CD4-positive, alpha-beta T cell (primary cell): ENCODE data around the gene MORN2. TPM values are rescaled to one million over a fixed set of nuclear protein-coding genes. Genes with fewer than 3 reads are reported as not detected.

Source experiments
- ATAC-seq: fragments of 200-7000 bp; cut with Tn5 transposase; one replicate; pipeline ENCODE4 v1.10.0; 2022; ENCODE audit warnings: mild to moderate bottlenecking; ENCODE audit not compliant: poor library complexity
- CTCF ChIA-PET: fragments of 350-600 bp; sonication (Branson Sonifier 250); formaldehyde crosslinking; loops from one replicate; lab custom pipeline; 2021; ENCODE audit warnings: antibody characterized with exemption, inconsistent platforms; lab: Charles Lee
- POLR2A ChIA-PET: fragments of 350-600 bp; sonication (Branson Sonifier 250); formaldehyde crosslinking; loops from one replicate; lab custom pipeline; 2021; ENCODE audit warnings: antibody characterized with exemption, inconsistent platforms; lab: Charles Lee
- DNase-seq, 14 experiments: peaks; one replicate each; pipeline ENCODE4 v3.0.0-alpha.2; 2013 to 2020; ENCODE audit warnings: mixed read lengths in 2 of 14
- H3K27ac ChIP-seq, 2 donors: one replicate each; pipeline versions ENCODE4 v1.5.1 to v1.7.0; 2013; ENCODE audit warnings: low read length in 2 of 2, low read depth in 1 of 2, mild to moderate bottlenecking in 1 of 2
- H3K27me3 ChIP-seq, 2 experiments: 1 replicate in 1 of 2; 2 replicates in 1 of 2; pipeline versions ENCODE4 v1.6.1 to v1.7.0; 2013; ENCODE audit warnings: low read length in 2 of 2, control low read depth in 1 of 2, mild to moderate bottlenecking in 1 of 2, moderate library complexity in 1 of 2; ENCODE audit not compliant: insufficient read depth in 2 of 2, control insufficient read depth in 1 of 2
- H3K36me3 ChIP-seq: one replicate; pipeline ENCODE4 v1.6.1; 2013; ENCODE audit warnings: low read length, control low read depth; ENCODE audit not compliant: insufficient read depth
- H3K4me1 ChIP-seq: one replicate; pipeline ENCODE4 v1.6.1; 2013; ENCODE audit warnings: low read length, control low read depth; ENCODE audit not compliant: insufficient read depth
- H3K4me3 ChIP-seq: one replicate; pipeline ENCODE4 v1.5.1; 2013; ENCODE audit warnings: mild to moderate bottlenecking, low read length, moderate library complexity
- H3K9me3 ChIP-seq, 2 experiments: 1 replicate in 1 of 2; 2 replicates in 1 of 2; pipeline versions ENCODE4 v1.6.1 to v1.7.0; 2013; ENCODE audit warnings: low read length in 2 of 2, mild to moderate bottlenecking in 2 of 2, control low read depth in 1 of 2, moderate library complexity in 1 of 2; ENCODE audit not compliant: control insufficient read depth in 1 of 2, insufficient read depth in 1 of 2
- H3K27ac Mint-ChIP-seq: one replicate; pipeline ENCODE4 v1.8.0; 2020; ENCODE audit warnings: mixed read lengths
- H3K27me3 Mint-ChIP-seq: one replicate; pipeline ENCODE4 v1.8.0; 2021; ENCODE audit warnings: mixed read lengths
- H3K36me3 Mint-ChIP-seq: one replicate; pipeline ENCODE4 v1.8.0; 2021; ENCODE audit warnings: low read depth, mixed read lengths
- H3K4me1 Mint-ChIP-seq: one replicate; pipeline ENCODE4 v1.8.0; 2021; ENCODE audit warnings: low read depth, mixed read lengths
- H3K4me3 Mint-ChIP-seq: one replicate; pipeline ENCODE4 v1.8.0; 2020; ENCODE audit warnings: mild to moderate bottlenecking, mixed read lengths
- H3K9me3 Mint-ChIP-seq: one replicate; pipeline ENCODE4 v1.8.0; 2020; ENCODE audit warnings: mixed read lengths
- intact Hi-C, 2 experiments: fragments of 100-400 bp; cut with DNase I in 1 of 2; cut with micrococcal nuclease in 1 of 2; formaldehyde crosslinking; loops; one replicate each; pipeline versions ENCODE4 v1.15.1 to v1.9.0; 2023 to 2025; cut with DNase I, micrococcal nuclease
- total RNA-seq, 174 experiments: library from RNA in 2 of 174; stranded (reverse) in 2 of 174; gene quantifications; one replicate each; pipeline ENCODE4 v1.2.3 and lab custom pipeline; 2021 to 2026
- TF ChIP-seq, protein P1 (sequence below): fragments of 200-600 bp; IDR thresholded peaks from one replicate; pipeline ENCODE4 v1.8.0; 2022; ENCODE audit warnings: antibody characterized with exemption, mild to moderate bottlenecking

MORN2 gene
- total RNA-seq, 2 experiments from 2014 or later: 2.1 to 2.6 TPM

DNA sequence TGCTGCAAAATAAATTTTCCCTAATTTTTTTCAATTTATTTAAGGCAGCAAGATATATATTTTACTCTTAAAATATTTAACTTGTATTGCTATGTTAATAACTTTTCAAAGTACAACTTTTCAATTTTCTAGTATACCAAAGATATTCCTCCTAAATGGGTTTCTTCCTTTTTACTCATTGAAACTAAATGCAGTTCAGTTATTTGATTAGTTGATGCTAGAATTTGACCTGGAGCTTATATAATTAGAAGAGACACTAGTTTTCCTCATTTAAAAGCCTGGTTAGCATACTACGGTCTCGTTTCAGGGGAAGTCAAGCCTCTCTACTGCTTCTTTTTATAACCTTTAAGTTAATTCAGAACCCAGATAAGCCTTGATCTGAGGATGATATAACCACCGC, 13.8 kb downstream of the MORN2 start, which contains the start of gene ARHGEF33:
TSS of gene ARHGEF33 (plus strand) at position 301 of the 400 bp plus-strand sequence. CDS start 29,573 bp downstream, outside the sequence.
- no peaks in the 10 kb centered on the region for H3K9me3 Mint-ChIP-seq
- ChIA-PET CTCF (no interaction called here), POLR2A (no interaction called here)
- no peak for ATAC-seq
- H3K27me3 Mint-ChIP-seq: no peaks in the 10 kb centered on the region
- Histone ChIP-seq H3K27ac (no peak within 1 kb of the TSS), H3K4me1 (no peaks in the 10 kb centered on the region), H3K4me3 (no peak within 1 kb of the TSS), H3K27me3 (no peaks in the 10 kb centered on the region), H3K9me3 (no peaks in the 10 kb centered on the region), H3K36me3 (no peaks in the 10 kb centered on the region)
- no peaks in the 10 kb centered on the region for H3K36me3 Mint-ChIP-seq
- no peak within 1 kb of the TSS for H3K27ac Mint-ChIP-seq
- intact Hi-C loops: no loop called here
- TF ChIP-seq, protein P1, sequence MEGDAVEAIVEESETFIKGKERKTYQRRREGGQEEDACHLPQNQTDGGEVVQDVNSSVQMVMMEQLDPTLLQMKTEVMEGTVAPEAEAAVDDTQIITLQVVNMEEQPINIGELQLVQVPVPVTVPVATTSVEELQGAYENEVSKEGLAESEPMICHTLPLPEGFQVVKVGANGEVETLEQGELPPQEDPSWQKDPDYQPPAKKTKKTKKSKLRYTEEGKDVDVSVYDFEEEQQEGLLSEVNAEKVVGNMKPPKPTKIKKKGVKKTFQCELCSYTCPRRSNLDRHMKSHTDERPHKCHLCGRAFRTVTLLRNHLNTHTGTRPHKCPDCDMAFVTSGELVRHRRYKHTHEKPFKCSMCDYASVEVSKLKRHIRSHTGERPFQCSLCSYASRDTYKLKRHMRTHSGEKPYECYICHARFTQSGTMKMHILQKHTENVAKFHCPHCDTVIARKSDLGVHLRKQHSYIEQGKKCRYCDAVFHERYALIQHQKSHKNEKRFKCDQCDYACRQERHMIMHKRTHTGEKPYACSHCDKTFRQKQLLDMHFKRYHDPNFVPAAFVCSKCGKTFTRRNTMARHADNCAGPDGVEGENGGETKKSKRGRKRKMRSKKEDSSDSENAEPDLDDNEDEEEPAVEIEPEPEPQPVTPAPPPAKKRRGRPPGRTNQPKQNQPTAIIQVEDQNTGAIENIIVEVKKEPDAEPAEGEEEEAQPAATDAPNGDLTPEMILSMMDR: no peak
- H3K4me3 Mint-ChIP-seq: no peak within 1 kb of the TSS
- no peaks in the 10 kb centered on the region for H3K4me1 Mint-ChIP-seq
- DNase-seq: no peak

DNA sequence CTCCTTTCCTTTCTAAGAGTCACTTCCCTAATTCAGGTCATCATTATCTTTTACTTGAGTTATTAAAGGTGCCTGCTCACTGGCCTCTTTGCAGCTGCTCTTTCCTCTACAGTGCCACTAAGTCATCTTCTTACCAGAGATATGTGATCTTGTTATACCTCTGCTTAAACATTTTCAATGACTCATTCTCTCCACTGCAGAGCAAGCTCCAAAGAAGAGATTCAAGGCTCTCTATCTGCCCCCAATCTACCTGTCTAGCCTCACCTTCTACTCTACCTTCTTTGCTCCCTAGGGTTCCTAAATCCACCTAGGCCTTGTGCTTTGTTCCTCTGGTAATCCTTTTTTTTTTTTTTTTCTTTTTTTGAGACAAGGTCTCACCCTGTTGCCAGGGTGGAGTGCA, 17.0 kb downstream of the MORN2 start:
- H3K27ac ChIP-seq: no peak overlapping the region
- no peaks in the 10 kb centered on the region for H3K36me3 Mint-ChIP-seq
- H3K27ac Mint-ChIP-seq: no peak overlapping the region
- no peaks in the 10 kb centered on the region for H3K4me1 ChIP-seq
- no peaks in the 10 kb centered on the region for H3K9me3 ChIP-seq
- no peaks in the 10 kb centered on the region for H3K9me3 Mint-ChIP-seq
- no peak overlapping the region for H3K4me3 ChIP-seq
- TF ChIP-seq, protein P1: no peak
- H3K36me3 ChIP-seq: no peaks in the 10 kb centered on the region
- H3K27me3 ChIP-seq: no peaks in the 10 kb centered on the region
- intact Hi-C loops: no loop called here
- no peak overlapping the region for H3K4me3 Mint-ChIP-seq
- CTCF ChIA-PET: no interaction called here
- H3K27me3 Mint-ChIP-seq: no peaks in the 10 kb centered on the region
- no peak for DNase-seq
- POLR2A ChIA-PET: no interaction called here
- no peak for ATAC-seq
- H3K4me1 Mint-ChIP-seq: no peaks in the 10 kb centered on the region

DNA sequence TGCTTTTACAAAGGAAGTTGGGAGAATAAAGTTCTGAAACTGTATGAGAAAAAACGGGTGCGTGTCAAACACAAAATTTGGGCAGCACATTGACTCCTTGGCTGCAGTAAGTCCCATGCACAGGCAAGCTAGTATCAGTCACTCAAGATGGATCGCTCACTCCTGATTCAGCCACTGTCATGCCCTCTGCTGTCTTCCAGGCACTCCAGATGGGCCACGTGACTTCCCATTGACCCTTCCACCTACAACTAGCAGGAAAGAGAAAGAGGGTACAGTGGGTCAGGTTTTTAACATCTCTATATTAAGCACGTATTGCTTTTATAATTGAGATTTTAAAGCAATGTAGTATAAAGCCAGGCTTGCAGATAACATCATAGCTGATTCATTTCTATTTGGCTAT, 22.5 kb downstream of the MORN2 start:
- ATAC-seq (no peak), DNase-seq (no peak)
- intact Hi-C loops: no loop called here
- no peak overlapping the region for H3K27ac ChIP-seq
- Mint-ChIP-seq H3K9me3 (no peaks in the 10 kb centered on the region), H3K4me3 (no peak overlapping the region), H3K4me1 (no peaks in the 10 kb centered on the region), H3K36me3 (no peaks in the 10 kb centered on the region), H3K27ac (no peak overlapping the region), H3K27me3 (no peaks in the 10 kb centered on the region)
- TF ChIP-seq, protein P1: no peak
- ChIA-PET CTCF (no interaction called here), POLR2A (no interaction called here)
- H3K9me3 ChIP-seq: no peaks in the 10 kb centered on the region
- no peak overlapping the region for H3K4me3 ChIP-seq
- H3K4me1 ChIP-seq: no peaks in the 10 kb centered on the region
- no peaks in the 10 kb centered on the region for H3K36me3 ChIP-seq
- H3K27me3 ChIP-seq: no peaks in the 10 kb centered on the region
